ENCODE measurements around the gene GPR179.

- TF ChIP-seq CTCF (optimal IDR thresholded peaks at IDR 0.05 in 1 of 3, IDR thresholded peaks at IDR 0.05 in 1 of 3, conservative IDR thresholded peaks at IDR 0.05 in 1 of 3; ENCODE audit: extremely low read depth in 1 of 3, insufficient read depth in 2 of 3, low read length in 3 of 3) (no peak), EZH2 (IDR thresholded peaks at IDR 0.05; ENCODE audit: low read length) (no peak)
Observed at GRCh38 chr17:38342886-38343607, 709 bp downstream of the GPR179 start.
